DOHH2 (cell line): ENCODE results near the gene MRTFA.

Source experiments
- H3F3A ChIP-seq: fragments of 200-600 bp; sonication (generic), shearing (Covaris generic); 2 replicates; pipeline ENCODE4 v1.6.0; 2016; ENCODE audit warnings: antibody characterized with exemption, mild to moderate bottlenecking; ENCODE audit not compliant: control insufficient read depth, insufficient read depth
- H3K27ac ChIP-seq: fragments of 200-600 bp; sonication (generic); 2 replicates; pipeline ENCODE4 v1.5.1; 2014; ENCODE audit warnings: low read depth, mild to moderate bottlenecking, low read length, moderate library complexity
- H3K27me3 ChIP-seq: fragments of 200-600 bp; sonication (generic); 2 replicates; pipeline ENCODE4 v1.6.1; 2014; ENCODE audit warnings: mild to moderate bottlenecking, low read length, mixed read lengths; ENCODE audit not compliant: control insufficient read depth
- H3K36me3 ChIP-seq: fragments of 200-600 bp; sonication (generic); 2 replicates; pipeline ENCODE4 v1.6.1; 2014; ENCODE audit warnings: mild to moderate bottlenecking, low read length, moderate library complexity, mixed read lengths; ENCODE audit not compliant: control insufficient read depth
- H3K4me1 ChIP-seq: fragments of 200-600 bp; sonication (generic); 2 replicates; pipeline ENCODE4 v1.6.1; 2014; ENCODE audit warnings: mild to moderate bottlenecking, low read length, mixed read lengths; ENCODE audit not compliant: control insufficient read depth
- H3K4me2 ChIP-seq: fragments of 200-600 bp; sonication (generic); 2 replicates; pipeline ENCODE4 v1.6.0; 2014; ENCODE audit warnings: mild to moderate bottlenecking, low read length, moderate library complexity
- H3K4me3 ChIP-seq: fragments of 200-600 bp; sonication (generic); 2 replicates; pipeline ENCODE4 v1.5.1; 2014; ENCODE audit warnings: mild to moderate bottlenecking, low read length, mixed read lengths
- H3K79me2 ChIP-seq: fragments of 200-600 bp; sonication (generic); 2 replicates; pipeline ENCODE4 v1.6.1; 2014; ENCODE audit warnings: mild to moderate bottlenecking, low read length, mixed read lengths; ENCODE audit not compliant: control insufficient read depth
- H3K9me2 ChIP-seq: fragments of 200-600 bp; sonication (generic); replicated peaks from 2 replicates; pipeline ENCODE4 v1.6.1; 2014; ENCODE audit warnings: mild to moderate bottlenecking, low read length, mixed read lengths; ENCODE audit not compliant: control insufficient read depth
- H3K9me3 ChIP-seq: fragments of 200-600 bp; sonication (generic); 2 replicates; pipeline ENCODE4 v1.6.1; 2014; ENCODE audit warnings: antibody characterized with exemption, low read length, mixed read lengths; ENCODE audit not compliant: control insufficient read depth, insufficient read depth
- H4K20me1 ChIP-seq: fragments of 200-600 bp; sonication (generic); 2 replicates; pipeline ENCODE4 v1.6.0; 2014; ENCODE audit warnings: low read depth, mild to moderate bottlenecking, antibody characterized with exemption, low read length, moderate library complexity; ENCODE audit not compliant: control insufficient read depth, insufficient read depth
- CTCF ChIP-seq: fragments of 200-600 bp; sonication (generic); IDR thresholded peaks from one replicate; pipeline ENCODE4 v1.5.1; 2014; ENCODE audit warnings: antibody characterized with exemption, mild to moderate bottlenecking, low read depth, low read length; ENCODE audit not compliant: poor library complexity, severe bottlenecking
- EZH2phosphoT487 ChIP-seq: fragments of 200-600 bp; sonication (generic); IDR thresholded peaks from 2 replicates; pipeline ENCODE4 v1.6.1; 2017; ENCODE audit warnings: borderline replicate concordance, mild to moderate bottlenecking, antibody characterized with exemption, low read length, moderate library complexity, mixed read lengths

Gene MRTFA

DNA sequence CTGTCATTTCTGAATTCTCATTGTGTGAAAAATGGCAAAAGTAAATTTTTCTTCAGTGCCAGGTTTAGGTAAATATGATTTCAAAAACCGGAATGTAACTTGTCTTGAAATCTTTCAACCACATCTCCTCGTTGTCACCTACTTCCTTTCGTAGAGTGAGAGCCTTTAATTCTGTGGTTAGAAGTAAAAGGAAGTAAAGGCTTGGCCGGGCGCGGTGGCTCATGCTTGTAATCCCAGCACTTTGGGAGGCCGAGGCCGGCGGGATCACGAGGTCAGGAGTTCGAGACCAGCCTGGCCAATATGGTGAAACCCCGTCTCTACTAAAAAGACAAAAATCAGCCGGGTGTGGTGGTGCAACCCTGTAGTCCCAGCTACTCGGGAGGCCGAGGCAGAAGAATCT is 236.4 kb downstream of the MRTFA start:
- H3K27ac ChIP-seq, result peak overlapping the region; percentile 91
- no peaks in the 10 kb centered on the region for H3K27me3 ChIP-seq
- H3F3A ChIP-seq, result peaks cover 45% of the 10 kb centered on the region
- H3K9me2 ChIP-seq, result no peaks in the 10 kb centered on the region
- H4K20me1 ChIP-seq, result no peaks in the 10 kb centered on the region
- H3K36me3 ChIP-seq, result peaks cover 55% of the 10 kb centered on the region
- H3K4me1 ChIP-seq, result peaks cover 84% of the 10 kb centered on the region
- H3K9me3 ChIP-seq, result no peaks in the 10 kb centered on the region
- peak overlapping the region; percentile 49 for H3K4me3 ChIP-seq
- H3K79me2 ChIP-seq, result peaks cover 20% of the 10 kb centered on the region
- H3K4me2 ChIP-seq, result peak overlapping the region; percentile 64
- TF ChIP-seq CTCF (no peak), EZH2phosphoT487 (no peak)

DNA sequence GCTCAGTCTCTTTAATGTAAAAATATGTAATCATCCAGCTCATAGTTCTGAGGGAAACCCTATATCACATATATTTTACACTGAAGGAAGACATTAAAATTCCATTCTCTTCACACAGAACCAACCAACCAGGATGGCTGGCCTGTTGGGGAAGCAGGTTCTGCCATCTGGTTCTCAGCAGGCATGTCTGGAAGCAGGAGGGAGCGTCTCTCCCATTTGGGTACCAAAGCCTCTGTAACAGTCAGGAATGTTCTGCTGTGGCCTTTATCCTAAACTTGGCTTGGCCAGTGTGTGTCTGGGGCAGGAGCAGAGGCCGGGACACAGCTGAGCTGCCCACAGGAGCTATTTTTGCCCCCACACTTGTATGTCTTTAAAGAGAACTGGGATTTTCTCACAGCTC is 236.9 kb downstream of the MRTFA start:
- Histone ChIP-seq H3K9me3 (no peaks in the 10 kb centered on the region), H3K36me3 (peaks cover 53% of the 10 kb centered on the region), H3K79me2 (peaks cover 25% of the 10 kb centered on the region), H3K4me1 (peaks cover 90% of the 10 kb centered on the region), H3K27me3 (no peaks in the 10 kb centered on the region), H3F3A (peaks cover 50% of the 10 kb centered on the region), H3K4me2 (peak overlapping the region; percentile 64), H3K27ac (peak overlapping the region; percentile 91), H3K4me3 (peak overlapping the region; percentile 30), H3K9me2 (no peaks in the 10 kb centered on the region), H4K20me1 (no peaks in the 10 kb centered on the region)
- TF ChIP-seq CTCF (no peak), EZH2phosphoT487 (no peak)

- no peaks in the 10 kb centered on the region for H3K27me3 ChIP-seq
- H4K20me1 ChIP-seq, result no peaks in the 10 kb centered on the region
- H3K4me3 ChIP-seq, result peak overlapping the region; percentile 21; the same call in 1 of the 2 replicates
- peak overlapping the region; percentile 91 for H3K27ac ChIP-seq
- TF ChIP-seq CTCF, result no peak
- H3K9me2 ChIP-seq, result no peaks in the 10 kb centered on the region
- H3K79me2 ChIP-seq, result peaks cover 44% of the 10 kb centered on the region
- H3K36me3 ChIP-seq, result peaks cover 32% of the 10 kb centered on the region
- peaks cover 41% of the 10 kb centered on the region for H3F3A ChIP-seq
- no peaks in the 10 kb centered on the region for H3K9me3 ChIP-seq
- peaks cover 91% of the 10 kb centered on the region for H3K4me1 ChIP-seq
- peak overlapping the region; percentile 41 for H3K4me2 ChIP-seq
These were observed 239.1 kb downstream of the MRTFA start for GRCh38 chr22:40397396-40397795.

- Histone ChIP-seq H3K4me2 (peak overlapping the region; percentile 41), H3K27me3 (no peaks in the 10 kb centered on the region), H3K9me2 (no peaks in the 10 kb centered on the region), H3K36me3 (peaks cover 27% of the 10 kb centered on the region), H3K9me3 (no peaks in the 10 kb centered on the region), H3K79me2 (peaks cover 48% of the 10 kb centered on the region), H4K20me1 (no peaks in the 10 kb centered on the region), H3K4me1 (peaks cover 90% of the 10 kb centered on the region), H3F3A (peaks cover 39% of the 10 kb centered on the region), H3K27ac (peak overlapping the region; percentile 91), H3K4me3 (no peak overlapping the region)
- TF ChIP-seq CTCF (no peak), EZH2phosphoT487 (no peak)
These were observed 239.6 kb downstream of the MRTFA start for GRCh38 chr22:40396882-40397281.
